Ascending aorta (tissue), 2 donors: ENCODE results near the gene EVX2. TPM values are rescaled to one million over a fixed set of nuclear protein-coding genes. Genes with fewer than 3 reads are reported as not detected.

Experiments used
- DNase-seq, 2 donors: peaks; one replicate each; pipeline ENCODE4 v3.0.0-alpha.2; 2019; ENCODE audit warnings: low spot score in 2 of 2
- H3K27ac ChIP-seq, 2 donors: fragments of 200-600 bp; sonication (generic); one replicate each; pipeline ENCODE4 v1.5.1; 2016 to 2017; ENCODE audit warnings: mild to moderate bottlenecking in 1 of 2
- H3K27me3 ChIP-seq: fragments of 200-600 bp; sonication (generic); one replicate; pipeline ENCODE4 v1.5.1; 2017
- H3K36me3 ChIP-seq, 2 donors: fragments of 200-600 bp; sonication (generic); one replicate each; pipeline ENCODE4 v1.5.1; 2016
- H3K4me1 ChIP-seq, 2 donors: fragments of 200-600 bp; sonication (generic); one replicate each; pipeline ENCODE4 v1.5.1; 2016 to 2017; ENCODE audit warnings: mild to moderate bottlenecking in 1 of 2
- H3K4me3 ChIP-seq, 2 donors: fragments of 200-600 bp; sonication (generic); one replicate each; pipeline ENCODE4 v1.5.1; 2016 to 2017; ENCODE audit warnings: mild to moderate bottlenecking in 1 of 2
- H3K9me3 ChIP-seq, 2 donors: fragments of 200-600 bp; sonication (generic); one replicate each; pipeline ENCODE4 v1.5.1; 2016
- CTCF ChIP-seq, 3 experiments: fragments of 200-600 bp in 2 of 3; fragments of 450-650 bp in 1 of 3; sonication (generic) in 2 of 3; IDR thresholded peaks; one replicate each; pipeline ENCODE4 v1.5.1; 2016 to 2019; ENCODE audit warnings: antibody characterized with exemption in 3 of 3, mild to moderate bottlenecking in 1 of 3, moderate library complexity in 1 of 3
- intact Hi-C: fragments of 100-400 bp; cut with DNase I; formaldehyde crosslinking; loops from one replicate; pipeline ENCODE4 v1.15.1; 2023
- total RNA-seq: library from RNA; depleted of rRNA; stranded (reverse); fragments of >200 nt; gene quantifications from one replicate; pipeline ENCODE4 v1.1.0, GENCODE V29; 2016

Gene EVX2
- total RNA-seq, 1 donor from 2014 or later, result not detected

GRCh38 chr2:176130147-176130956 lies 46.6 kb upstream of the EVX2 start:
- TF ChIP-seq CTCF (IDR thresholded peaks at IDR 0.05), result no peak
- Histone ChIP-seq H3K9me3 (no peaks in the 10 kb centered on the region), H3K27me3 (no peaks in the 10 kb centered on the region), H3K36me3 (no peaks in the 10 kb centered on the region), H3K4me3 (peak overlapping the region; percentile 61 to 88), H3K27ac (peak overlapping the region; percentile 89 to 96), H3K4me1 (peaks cover 0 to 8% of the 10 kb centered on the region in 2 donors)
- intact Hi-C loops, result no loop called here
- no peak for DNase-seq

- no peak for DNase-seq
- no peak for TF ChIP-seq CTCF (IDR thresholded peaks at IDR 0.05)
- Histone ChIP-seq H3K9me3 (no peaks in the 10 kb centered on the region), H3K4me1 (peaks cover 0 to 5% of the 10 kb centered on the region in 2 donors), H3K4me3 (peak overlapping the region; percentile 61 to 88), H3K27ac (peak overlapping the region; percentile 89 to 96), H3K27me3 (no peaks in the 10 kb centered on the region), H3K36me3 (no peaks in the 10 kb centered on the region)
- intact Hi-C loops, result loop anchor here (5.0 to 10.0 kb wide), 4 partner anchors 683 to 1205 kb away; no protein-coding TSS in a partner anchor
Measured at GRCh38 chr2:176129813-176130146, 46.0 kb upstream of the EVX2 start.

- Histone ChIP-seq H3K4me1 (peaks cover 0 to 5% of the 10 kb centered on the region in 2 donors), H3K27ac (peak within 1 kb of the TSS; percentile 89 to 96), H3K27me3 (no peaks in the 10 kb centered on the region), H3K36me3 (no peaks in the 10 kb centered on the region), H3K9me3 (no peaks in the 10 kb centered on the region), H3K4me3 (peak within 1 kb of the TSS; percentile 61 to 88)
- no peak for TF ChIP-seq CTCF (IDR thresholded peaks at IDR 0.05)
- intact Hi-C loops, result loop anchor here (5.0 to 10.0 kb wide), 4 partner anchors 683 to 1206 kb away; no protein-coding TSS in a partner anchor
- DNase-seq, result peak in 1 of 2 donors; percentile 81
Measured at GRCh38 chr2:176128982-176129796, 45.4 kb upstream of the EVX2 start, which contains the start of gene HOXD8. Gene HOXD8 (plus strand): TSS chr2:176129705. CDS start chr2:176130367, 662 bp downstream.

GRCh38 chr2:176128172-176128981 lies 44.6 kb upstream of the EVX2 start:
- H3K4me3 ChIP-seq, result peak overlapping the region; percentile 61 to 88
- no peaks in the 10 kb centered on the region for H3K27me3 ChIP-seq
- peak in 1 of 2 donors; percentile 63 for DNase-seq
- H3K36me3 ChIP-seq, result no peaks in the 10 kb centered on the region
- peak overlapping the region; percentile 89 to 96 for H3K27ac ChIP-seq
- no peaks in the 10 kb centered on the region for H3K9me3 ChIP-seq
- TF ChIP-seq CTCF (IDR thresholded peaks at IDR 0.05), result no peak
- H3K4me1 ChIP-seq, result peaks cover 0 to 6% of the 10 kb centered on the region in 2 donors
- intact Hi-C loops, result loop anchor here (5.0 to 10.0 kb wide), 4 partner anchors 684 to 1206 kb away; no protein-coding TSS in a partner anchor

- Histone ChIP-seq H3K27ac (no peak overlapping the region), H3K4me1 (peaks cover 5 to 12% of the 10 kb centered on the region in 2 donors), H3K36me3 (no peaks in the 10 kb centered on the region), H3K4me3 (no peak overlapping the region), H3K9me3 (no peaks in the 10 kb centered on the region), H3K27me3 (no peaks in the 10 kb centered on the region)
- TF ChIP-seq CTCF (IDR thresholded peaks at IDR 0.05), result no peak
- DNase-seq, result no peak
- intact Hi-C loops, result loop anchor here (1.0 to 10.0 kb wide), 6 partner anchors 511 to 1207 kb away; no protein-coding TSS in a partner anchor
Measured at GRCh38 chr2:176127774-176128072, 44.0 kb upstream of the EVX2 start.
